Ovary (tissue), 9 donors: ENCODE results near the gene OSR1. TPM values are rescaled to one million over a fixed set of nuclear protein-coding genes. Genes with fewer than 3 reads are reported as not detected.
"Not testable (repeated sequence)": the region's sequence is repeated elsewhere in the genome, so short reads cannot be mapped to it uniquely, and the experiment has no call there.

Experiments used
- DNase-seq, 5 donors: peaks; one replicate each; pipeline ENCODE4 v3.0.0-alpha.2; 2019 to 2020
- H3K27ac ChIP-seq, 2 donors: fragments of 200-600 bp; one replicate each; pipeline versions ENCODE4 v1.5.1 to v1.8.0; 2019 to 2022
- H3K27me3 ChIP-seq: fragments of 200-600 bp; one replicate; pipeline ENCODE4 v1.8.0; 2022
- H3K36me3 ChIP-seq: fragments of 200-600 bp; sonication (generic); one replicate; pipeline ENCODE4 v1.5.1; 2019
- H3K4me1 ChIP-seq: one replicate; pipeline ENCODE4 v1.8.1; 2013; ENCODE audit warnings: mild to moderate bottlenecking, moderate library complexity; ENCODE audit not compliant: insufficient read depth
- H3K4me3 ChIP-seq: fragments of 200-600 bp; sonication (generic); one replicate; pipeline ENCODE4 v1.5.1; 2017
- H3K9me3 ChIP-seq, 2 donors: fragments of 200-600 bp in 1 of 2; sonication (generic) in 1 of 2; one replicate each; pipeline versions ENCODE4 v1.5.1 to v1.8.1; 2013 to 2019; ENCODE audit warnings: mild to moderate bottlenecking in 1 of 2, moderate library complexity in 1 of 2
- EP300 ChIP-seq: sonication (generic); formaldehyde crosslinking; IDR thresholded peaks from one replicate; pipeline ENCODE4 v1.6.1; 2017; ENCODE audit warnings: antibody characterized with exemption
- POLR2A ChIP-seq: fragments of 450-650 bp; IDR thresholded peaks from one replicate; pipeline ENCODE4 v1.6.1; 2017; ENCODE audit warnings: antibody characterized with exemption, mild to moderate bottlenecking, moderate library complexity
- WGBS, 3 donors: extraction: QIAGEN DNeasy Blood & Tissue Kit in 1 of 3; methylation state at CpG; one replicate each; pipeline versions ENCODE4 v1.1.5 to v1.1.7; 2013 to 2017; 5-methylcytosine and 5-hydroxymethylcytosine counted together
- intact Hi-C, 4 donors: fragments of 100-400 bp; cut with DNase I; formaldehyde crosslinking; loops; one replicate each; pipeline versions ENCODE4 v1.11.0 to v1.15.1; 2022 to 2023
- polyA plus RNA-seq, 2 donors: library from polyadenylated mRNA; stranded (reverse); fragments of 200-250 nt in 1 of 2; fragments of 350-450 nt in 1 of 2; fragmentation: Illumina TruSeq in 1 of 2; extraction: RNeasy Lipid Tissue Mini Kit (QIAGEN cat#74804) in 1 of 2; gene quantifications; one replicate each; pipeline ENCODE4 v1.2.3, GENCODE V29; 2013 to 2014
- total RNA-seq, 7 donors: library from RNA; depleted of rRNA in 2 of 7; stranded (reverse); fragments of >200 nt in 2 of 7; fragmentation: NEBNext Ultra II Directional in 3 of 7; extraction: Animal tissue kit (Norgen Biotek cat#: 25700) in 3 of 7; gene quantifications; one replicate each; pipeline versions ENCODE4 v1.1.0 to v1.2.4, GENCODE V29; 2016 to 2023
- TF ChIP-seq, protein P1 (sequence below), 3 donors: fragments of 450-650 bp in 2 of 3; fragments of 200-600 bp in 1 of 3; IDR thresholded peaks; one replicate each; pipeline versions ENCODE4 v1.5.1 to v1.8.0; 2016 to 2022; ENCODE audit warnings: antibody characterized with exemption in 3 of 3, mild to moderate bottlenecking in 1 of 3
- donor health status: DM: no; HTN: no; CAD: no; lungs with moderate emphysema.
- donor health status: DM: no; HTN: no; CAD: no.
- donor health status: Bipolar disorder and iron deficiency.
- donor health status: DM: yes; HTN: yes; CAD: no.
- donor health status: DM: no; HTN: no; CAD: no.
- donor health status: DM: yes; HTN: yes; CAD: no.

The OSR1 gene
- total and polyA plus RNA-seq, 9 donors = 2.5 to 11.5 (median 5.5) TPM

- 46 to 76% (median 61%) methylated on average over 3 of the region's 3 CpGs for WGBS, 3 donors
- H3K9me3 ChIP-seq = no peaks in the 10 kb centered on the region
These were observed 39.4 kb downstream of the OSR1 start for GRCh38 chr2:19319064-19319463.

GRCh38 chr2:19313553-19313952 is 44.9 kb downstream of the OSR1 start:
- no peaks in the 10 kb centered on the region for H3K27me3 ChIP-seq
- no peak overlapping the region for H3K4me3 ChIP-seq
- no peaks in the 10 kb centered on the region for H3K36me3 ChIP-seq
- no peak for DNase-seq
- TF ChIP-seq EP300 (no peak), POLR2A (no peak)
- TF ChIP-seq, protein P1, sequence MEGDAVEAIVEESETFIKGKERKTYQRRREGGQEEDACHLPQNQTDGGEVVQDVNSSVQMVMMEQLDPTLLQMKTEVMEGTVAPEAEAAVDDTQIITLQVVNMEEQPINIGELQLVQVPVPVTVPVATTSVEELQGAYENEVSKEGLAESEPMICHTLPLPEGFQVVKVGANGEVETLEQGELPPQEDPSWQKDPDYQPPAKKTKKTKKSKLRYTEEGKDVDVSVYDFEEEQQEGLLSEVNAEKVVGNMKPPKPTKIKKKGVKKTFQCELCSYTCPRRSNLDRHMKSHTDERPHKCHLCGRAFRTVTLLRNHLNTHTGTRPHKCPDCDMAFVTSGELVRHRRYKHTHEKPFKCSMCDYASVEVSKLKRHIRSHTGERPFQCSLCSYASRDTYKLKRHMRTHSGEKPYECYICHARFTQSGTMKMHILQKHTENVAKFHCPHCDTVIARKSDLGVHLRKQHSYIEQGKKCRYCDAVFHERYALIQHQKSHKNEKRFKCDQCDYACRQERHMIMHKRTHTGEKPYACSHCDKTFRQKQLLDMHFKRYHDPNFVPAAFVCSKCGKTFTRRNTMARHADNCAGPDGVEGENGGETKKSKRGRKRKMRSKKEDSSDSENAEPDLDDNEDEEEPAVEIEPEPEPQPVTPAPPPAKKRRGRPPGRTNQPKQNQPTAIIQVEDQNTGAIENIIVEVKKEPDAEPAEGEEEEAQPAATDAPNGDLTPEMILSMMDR (IDR thresholded peaks at IDR 0.05) = no peak
- 89 to 97% (median 89%) methylated on average over 6 of the region's 6 CpGs for WGBS, 3 donors
- H3K9me3 ChIP-seq = no peaks in the 10 kb centered on the region
- no peak overlapping the region for H3K27ac ChIP-seq
- intact Hi-C loops = no loop called here
- H3K4me1 ChIP-seq = no peaks in the 10 kb centered on the region

More at GRCh38 chr2:19319064-19319463, 39.4 kb downstream of the OSR1 start:
- Histone ChIP-seq H3K4me3 (no peak overlapping the region), H3K27ac (no peak overlapping the region), H3K36me3 (no peaks in the 10 kb centered on the region), H3K4me1 (no peaks in the 10 kb centered on the region), H3K27me3 (no peaks in the 10 kb centered on the region)
- TF ChIP-seq, protein P1 (IDR thresholded peaks at IDR 0.05) = no peak
- TF ChIP-seq EP300 = no peak
- intact Hi-C loops = no loop called here
- DNase-seq = no peak

- no peaks in the 10 kb centered on the region for H3K36me3 ChIP-seq
- H3K27ac ChIP-seq = no peak overlapping the region
- DNase-seq = no peak
- TF ChIP-seq POLR2A (no peak), EP300 (no peak)
- TF ChIP-seq, protein P1 (IDR thresholded peaks at IDR 0.05) = no peak
- no peaks in the 10 kb centered on the region for H3K4me1 ChIP-seq
- intact Hi-C loops = no loop called here
- no peaks in the 10 kb centered on the region for H3K9me3 ChIP-seq
- no peaks in the 10 kb centered on the region for H3K27me3 ChIP-seq
- H3K4me3 ChIP-seq = no peak overlapping the region
These were observed 45.5 kb downstream of the OSR1 start for GRCh38 chr2:19312949-19313348.

GRCh38 chr2:19306065-19306464 is 52.4 kb downstream of the OSR1 start:
- H3K27me3 ChIP-seq, DNase-seq, H3K9me3 ChIP-seq, H3K27ac ChIP-seq, H3K4me3 ChIP-seq, H3K36me3 ChIP-seq, intact Hi-C loops, H3K4me1 ChIP-seq: not testable (repeated sequence)
- 79 to 92% (median 84%) methylated on average over 15 to 17 of the region's 18 CpGs for WGBS, 3 donors

- H3K9me3 ChIP-seq, DNase-seq, H3K4me3 ChIP-seq, H3K27me3 ChIP-seq, H3K36me3 ChIP-seq, H3K4me1 ChIP-seq, H3K27ac ChIP-seq, intact Hi-C loops: not testable (repeated sequence)
- WGBS, 3 donors = 94 to 97% (median 95%) methylated on average over 7 to 15 of the region's 15 CpGs
These were observed 52.9 kb downstream of the OSR1 start for GRCh38 chr2:19305400-19306055.
